ENCODE data around the gene LMOD3.

- TF ChIP-seq MAZ (IDR thresholded peaks at IDR 0.05; ENCODE audit: borderline replicate concordance, low read depth, low read length) (no peak), CTCF (conservative IDR thresholded peaks at IDR 0.05; ENCODE audit: low read depth, low read length) (no peak), MAFK (IDR thresholded peaks at IDR 0.05; ENCODE audit: low read depth, low read length) (no peak), RAD21 (IDR thresholded peaks at IDR 0.05; ENCODE audit: low read length) (no peak)
These were observed 20.0 kb downstream of the LMOD3 start for GRCh38 chr3:69102384-69102783.
